ENCODE results near the gene SEC23IP.

The SEC23IP gene

DNA sequence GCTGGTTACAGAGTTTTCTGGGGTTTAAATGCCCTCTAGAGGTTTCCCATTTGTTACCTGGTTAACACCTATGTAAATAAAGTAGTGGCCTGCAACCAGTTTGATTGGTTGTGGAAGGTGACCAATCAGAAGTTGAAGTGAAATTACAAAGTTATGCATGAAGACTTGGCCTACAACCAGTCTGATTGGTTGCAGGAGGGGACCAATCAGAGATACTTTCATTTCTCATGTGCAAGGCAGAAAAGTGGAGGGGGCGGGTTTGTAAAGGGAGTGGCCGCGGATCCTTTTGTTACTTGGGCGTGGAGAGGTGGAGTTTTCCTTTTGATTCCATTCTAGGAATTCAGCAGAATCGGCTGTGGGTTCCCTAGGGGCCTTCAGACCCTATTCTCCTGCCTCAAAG lies 80.8 kb downstream of the SEC23IP start:
- DNase-seq (ENCODE audit: low spot score) = no peak
- in situ Hi-C loops (cut with MboI; ENCODE audit: low sequenced_read_pairs, unreplicated experiment) = no loop called here
- TF ChIP-seq, protein P1, sequence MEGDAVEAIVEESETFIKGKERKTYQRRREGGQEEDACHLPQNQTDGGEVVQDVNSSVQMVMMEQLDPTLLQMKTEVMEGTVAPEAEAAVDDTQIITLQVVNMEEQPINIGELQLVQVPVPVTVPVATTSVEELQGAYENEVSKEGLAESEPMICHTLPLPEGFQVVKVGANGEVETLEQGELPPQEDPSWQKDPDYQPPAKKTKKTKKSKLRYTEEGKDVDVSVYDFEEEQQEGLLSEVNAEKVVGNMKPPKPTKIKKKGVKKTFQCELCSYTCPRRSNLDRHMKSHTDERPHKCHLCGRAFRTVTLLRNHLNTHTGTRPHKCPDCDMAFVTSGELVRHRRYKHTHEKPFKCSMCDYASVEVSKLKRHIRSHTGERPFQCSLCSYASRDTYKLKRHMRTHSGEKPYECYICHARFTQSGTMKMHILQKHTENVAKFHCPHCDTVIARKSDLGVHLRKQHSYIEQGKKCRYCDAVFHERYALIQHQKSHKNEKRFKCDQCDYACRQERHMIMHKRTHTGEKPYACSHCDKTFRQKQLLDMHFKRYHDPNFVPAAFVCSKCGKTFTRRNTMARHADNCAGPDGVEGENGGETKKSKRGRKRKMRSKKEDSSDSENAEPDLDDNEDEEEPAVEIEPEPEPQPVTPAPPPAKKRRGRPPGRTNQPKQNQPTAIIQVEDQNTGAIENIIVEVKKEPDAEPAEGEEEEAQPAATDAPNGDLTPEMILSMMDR (IDR thresholded peaks at IDR 0.05; ENCODE audit: borderline replicate concordance, control extremely low read depth, extremely low read depth, insufficient read depth, missing control alignments) = no peak

DNA sequence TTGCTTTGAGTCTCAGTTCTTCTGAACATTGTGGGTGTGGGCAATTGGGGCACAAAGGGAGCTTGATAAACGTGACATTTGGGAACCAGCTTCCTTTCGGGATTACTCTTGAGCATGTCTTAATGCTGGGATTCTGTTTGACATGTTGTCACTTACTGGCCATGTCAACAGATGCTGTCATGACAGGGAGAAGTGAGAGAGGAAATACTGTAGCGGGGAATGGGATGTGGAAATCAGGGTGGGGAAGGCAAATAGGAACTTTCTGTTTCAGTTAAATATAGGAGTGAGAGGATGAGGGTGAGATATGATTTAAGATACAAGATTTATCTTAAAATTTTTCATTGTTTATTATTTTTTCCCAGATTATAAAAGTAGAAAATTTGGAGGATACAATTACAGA lies 83.9 kb downstream of the SEC23IP start:
- TF ChIP-seq, protein P1 (IDR thresholded peaks at IDR 0.05; ENCODE audit: borderline replicate concordance, control extremely low read depth, extremely low read depth, insufficient read depth, missing control alignments) = no peak
- no peak for DNase-seq (ENCODE audit: low spot score)
- in situ Hi-C loops (cut with MboI; ENCODE audit: low sequenced_read_pairs, unreplicated experiment) = no loop called here

DNA sequence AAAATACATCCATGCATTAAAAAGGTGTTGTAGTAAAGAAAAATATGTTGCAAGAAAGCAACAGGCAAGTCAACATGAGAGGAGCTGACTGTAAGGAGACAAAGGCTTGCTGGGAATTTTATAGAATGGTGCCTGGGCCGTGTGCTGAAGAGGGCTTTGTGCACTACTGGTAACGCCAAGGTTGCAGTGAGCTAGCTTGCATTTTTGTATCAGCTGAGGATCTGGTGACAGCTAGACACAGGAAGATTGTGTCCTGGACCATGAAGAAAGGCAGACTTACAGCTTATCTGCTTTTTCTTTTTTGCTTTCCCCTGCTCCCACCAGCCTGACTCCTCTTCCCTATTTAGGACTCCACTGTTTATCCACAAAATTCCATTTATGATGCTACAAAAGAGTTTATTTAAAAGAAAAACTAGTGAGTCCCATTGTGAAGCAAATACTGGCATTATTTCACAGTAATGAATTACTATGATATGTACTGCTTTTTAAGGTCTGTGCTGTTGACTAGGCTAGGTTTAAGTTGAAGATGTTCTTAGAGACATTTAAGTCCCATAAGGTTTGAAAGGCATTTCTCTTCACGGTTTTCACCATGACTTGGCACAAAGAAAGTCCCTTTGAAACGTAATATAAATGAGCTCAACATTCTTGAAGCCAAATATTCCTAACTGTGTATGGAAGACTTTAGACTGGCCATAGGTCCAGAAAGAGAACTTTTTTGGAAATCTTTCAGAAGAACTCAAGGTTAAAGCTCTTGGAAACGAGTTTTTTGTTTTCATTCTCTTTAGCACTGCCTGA lies 88.6 kb downstream of the SEC23IP start:
- TF ChIP-seq, protein P1 (IDR thresholded peaks at IDR 0.05; ENCODE audit: borderline replicate concordance, control extremely low read depth, extremely low read depth, insufficient read depth, missing control alignments) = no peak
- in situ Hi-C loops (cut with MboI; ENCODE audit: low sequenced_read_pairs, unreplicated experiment) = no loop called here
- no peak for DNase-seq (ENCODE audit: low spot score)

DNA sequence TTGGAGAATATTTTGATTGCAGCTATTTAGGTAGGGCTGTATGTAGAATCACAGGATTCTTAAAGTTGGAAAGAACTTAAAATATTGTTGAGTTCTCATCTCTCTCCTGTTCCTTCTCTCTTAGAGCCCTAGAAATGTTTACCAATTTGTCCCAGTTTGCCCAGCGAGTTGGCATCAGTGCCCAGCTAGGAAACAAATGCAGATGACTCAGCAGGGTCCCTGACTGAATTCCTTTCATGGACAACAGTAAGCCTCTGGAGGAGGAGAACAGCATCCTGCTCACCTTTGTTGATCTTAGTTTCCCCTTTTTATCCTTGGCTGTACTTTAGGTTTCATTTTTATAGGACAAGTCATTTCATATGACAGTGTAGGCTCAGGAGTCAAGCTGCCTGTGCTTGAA lies 89.3 kb downstream of the SEC23IP start:
- no peak for DNase-seq (ENCODE audit: low spot score)
- in situ Hi-C loops (cut with MboI; ENCODE audit: low sequenced_read_pairs, unreplicated experiment) = no loop called here
- TF ChIP-seq, protein P1 (IDR thresholded peaks at IDR 0.05; ENCODE audit: borderline replicate concordance, control extremely low read depth, extremely low read depth, insufficient read depth, missing control alignments) = no peak

DNA sequence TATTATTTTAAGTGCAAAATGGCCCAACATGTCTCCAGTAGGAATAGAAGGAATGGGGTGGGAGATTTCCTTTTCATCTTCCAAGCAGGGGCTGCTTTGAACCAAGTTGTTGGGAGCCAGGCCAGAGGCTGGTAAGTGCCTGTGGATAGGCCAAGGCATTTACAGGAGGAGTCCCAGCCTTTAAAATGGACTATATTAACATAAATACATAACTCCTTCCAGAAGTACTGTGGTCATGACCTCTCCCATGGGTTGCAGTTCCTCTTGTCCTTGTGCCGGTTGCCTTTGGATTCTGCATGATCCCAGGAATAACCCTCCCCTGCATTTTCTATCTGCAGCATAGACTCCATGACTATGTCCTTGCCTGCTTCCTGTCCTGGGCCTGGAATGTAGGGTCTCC lies 95.8 kb downstream of the SEC23IP start:
- no peak for DNase-seq (ENCODE audit: low spot score)
- TF ChIP-seq, protein P1 (IDR thresholded peaks at IDR 0.05; ENCODE audit: borderline replicate concordance, control extremely low read depth, extremely low read depth, insufficient read depth, missing control alignments) = no peak
- in situ Hi-C loops (cut with MboI; ENCODE audit: low sequenced_read_pairs, unreplicated experiment) = no loop called here

DNA sequence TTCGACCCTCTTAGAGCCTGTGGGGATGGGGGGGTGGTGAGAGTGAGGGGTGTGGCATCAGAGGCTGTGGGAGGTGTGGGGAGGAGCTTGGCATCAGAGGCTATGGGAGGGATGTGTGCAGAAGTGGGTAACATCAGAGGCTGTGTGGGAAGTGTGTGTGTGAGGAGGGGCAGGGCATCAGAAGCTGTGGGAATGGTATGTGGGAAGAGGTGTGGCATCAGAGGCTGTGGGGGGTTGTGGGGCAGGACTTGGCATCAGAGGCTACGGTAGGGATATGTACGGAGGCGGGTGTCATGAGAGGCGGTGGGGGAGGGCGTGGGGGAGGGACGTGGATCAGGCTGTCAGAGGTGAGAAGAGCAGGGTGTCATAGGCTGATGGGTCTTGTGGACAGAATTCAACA lies 97.4 kb downstream of the SEC23IP start:
- DNase-seq (ENCODE audit: low spot score) = no peak
- TF ChIP-seq, protein P1 (IDR thresholded peaks at IDR 0.05; ENCODE audit: borderline replicate concordance, control extremely low read depth, extremely low read depth, insufficient read depth, missing control alignments) = no peak
- in situ Hi-C loops (cut with MboI; ENCODE audit: low sequenced_read_pairs, unreplicated experiment) = no loop called here

Data from GM13976 (cell line).